ENCODE results near the gene APOC1.

The APOC1 gene

GRCh38 chr19:44959691-44960090 is 45.3 kb downstream of the APOC1 start:
- H3K79me2 ChIP-seq = peaks cover 55% of the 10 kb centered on the region
- H3K36me3 ChIP-seq (ENCODE audit: control insufficient read depth, insufficient read depth, low read length) = no peaks in the 10 kb centered on the region
- no peaks in the 10 kb centered on the region for H3K9me3 ChIP-seq (ENCODE audit: control insufficient read depth, low read length)
- no peak overlapping the region for H2AFZ ChIP-seq
- H3K4me1 ChIP-seq = peaks cover 8% of the 10 kb centered on the region
- H3K9ac ChIP-seq = no peak overlapping the region
- no peak for TF ChIP-seq CTCF (IDR thresholded peaks at IDR 0.05)
- no peak overlapping the region for H3K4me3 ChIP-seq (ENCODE audit: low read depth, low read length)
- H3K4me2 ChIP-seq (ENCODE audit: low read length) = no peak overlapping the region
- no peak overlapping the region for H3K27ac ChIP-seq
- H3K27me3 ChIP-seq (ENCODE audit: control insufficient read depth, insufficient read depth, low read length) = no peaks in the 10 kb centered on the region

- no peak overlapping the region for H3K9ac ChIP-seq
These were observed 46.7 kb downstream of the APOC1 start for GRCh38 chr19:44960906-44961728.

GRCh38 chr19:44961821-44962220 is 47.4 kb downstream of the APOC1 start:
- no peak for TF ChIP-seq CTCF (IDR thresholded peaks at IDR 0.05)
- Histone ChIP-seq H3K9me3 (ENCODE audit: control insufficient read depth, low read length) (no peaks in the 10 kb centered on the region), H3K36me3 (ENCODE audit: control insufficient read depth, insufficient read depth, low read length) (no peaks in the 10 kb centered on the region), H3K27ac (no peak overlapping the region), H3K9ac (no peak overlapping the region), H3K4me2 (ENCODE audit: low read length) (no peak overlapping the region), H3K4me3 (ENCODE audit: low read depth, low read length) (no peak overlapping the region), H3K79me2 (peaks cover 43% of the 10 kb centered on the region), H3K4me1 (no peaks in the 10 kb centered on the region), H2AFZ (no peak overlapping the region), H3K27me3 (ENCODE audit: control insufficient read depth, insufficient read depth, low read length) (no peaks in the 10 kb centered on the region)

More at GRCh38 chr19:44960906-44961728, 46.7 kb downstream of the APOC1 start:
- Histone ChIP-seq H2AFZ (no peak overlapping the region), H3K9me3 (ENCODE audit: control insufficient read depth, low read length) (no peaks in the 10 kb centered on the region), H3K79me2 (peaks cover 48% of the 10 kb centered on the region), H3K4me1 (peaks cover 7% of the 10 kb centered on the region), H3K4me3 (ENCODE audit: low read depth, low read length) (no peak overlapping the region), H3K36me3 (ENCODE audit: control insufficient read depth, insufficient read depth, low read length) (no peaks in the 10 kb centered on the region), H3K4me2 (ENCODE audit: low read length) (no peak overlapping the region), H3K27me3 (ENCODE audit: control insufficient read depth, insufficient read depth, low read length) (no peaks in the 10 kb centered on the region), H3K27ac (no peak overlapping the region)
- TF ChIP-seq CTCF (IDR thresholded peaks at IDR 0.05) = no peak

GRCh38 chr19:44968118-44968517 is 53.7 kb downstream of the APOC1 start:
- Histone ChIP-seq H3K27me3 (ENCODE audit: control insufficient read depth, insufficient read depth, low read length) (no peaks in the 10 kb centered on the region), H3K9ac (no peak overlapping the region), H3K27ac (no peak overlapping the region), H3K4me3 (ENCODE audit: low read depth, low read length) (no peak overlapping the region), H3K4me2 (ENCODE audit: low read length) (no peak overlapping the region), H3K4me1 (no peaks in the 10 kb centered on the region), H3K79me2 (peaks cover 20% of the 10 kb centered on the region), H2AFZ (no peak overlapping the region), H3K36me3 (ENCODE audit: control insufficient read depth, insufficient read depth, low read length) (no peaks in the 10 kb centered on the region), H3K9me3 (ENCODE audit: control insufficient read depth, low read length) (no peaks in the 10 kb centered on the region)
- TF ChIP-seq CTCF (IDR thresholded peaks at IDR 0.05) = no peak

- no peak overlapping the region for H3K4me3 ChIP-seq (ENCODE audit: low read depth, low read length)
- H3K9me3 ChIP-seq (ENCODE audit: control insufficient read depth, low read length) = no peaks in the 10 kb centered on the region
- no peaks in the 10 kb centered on the region for H3K4me1 ChIP-seq
- no peak for TF ChIP-seq CTCF (IDR thresholded peaks at IDR 0.05)
- H3K27ac ChIP-seq = no peak overlapping the region
- no peak overlapping the region for H3K4me2 ChIP-seq (ENCODE audit: low read length)
- peaks cover 20% of the 10 kb centered on the region for H3K79me2 ChIP-seq
- H2AFZ ChIP-seq = no peak overlapping the region
- H3K27me3 ChIP-seq (ENCODE audit: control insufficient read depth, insufficient read depth, low read length) = no peaks in the 10 kb centered on the region
- H3K9ac ChIP-seq = no peak overlapping the region
- H3K36me3 ChIP-seq (ENCODE audit: control insufficient read depth, insufficient read depth, low read length) = no peaks in the 10 kb centered on the region
These were observed 54.3 kb downstream of the APOC1 start for GRCh38 chr19:44968670-44969069.
